Activated CD4-positive, alpha-beta T cell treated with anti-CD3 and anti-CD28 coated beads, Interleukin-2, amount 10 ng/mL, durations not matched to agents 24 days and 14 days (primary cell): ENCODE measurements around the gene SLC30A4. TPM values are rescaled to one million over a fixed set of nuclear protein-coding genes. Genes with fewer than 3 reads are reported as not detected.
"Not testable (repeated sequence)": the region's sequence is repeated elsewhere in the genome, so short reads cannot be mapped to it uniquely, and the experiment has no call there.

Source experiments
- DNase-seq: peaks from one replicate; pipeline ENCODE4 v3.0.0; 2022
- H3K27ac Mint-ChIP-seq: one replicate; pipeline ENCODE4 v1.8.0; 2022; ENCODE audit warnings: mild to moderate bottlenecking, mixed read lengths
- H3K27me3 Mint-ChIP-seq: one replicate; pipeline ENCODE4 v1.8.0; 2022; ENCODE audit warnings: mixed read lengths
- H3K36me3 Mint-ChIP-seq: one replicate; pipeline ENCODE4 v1.8.0; 2022; ENCODE audit warnings: low read depth, mild to moderate bottlenecking, mixed read lengths
- H3K4me1 Mint-ChIP-seq: one replicate; pipeline ENCODE4 v1.8.0; 2021; ENCODE audit warnings: mixed read lengths
- H3K4me3 Mint-ChIP-seq: one replicate; pipeline ENCODE4 v1.8.0; 2022; ENCODE audit warnings: mild to moderate bottlenecking, moderate library complexity, mixed read lengths
- H3K9me3 Mint-ChIP-seq: one replicate; pipeline ENCODE4 v1.8.0; 2021; ENCODE audit warnings: mixed read lengths
- intact Hi-C: fragments of 100-400 bp; cut with micrococcal nuclease; formaldehyde crosslinking; loops from one replicate; pipeline ENCODE4 v1.15.1; 2023
- total RNA-seq: library from RNA; stranded (reverse); gene quantifications from 2 replicates; pipeline ENCODE4 v1.2.3, GENCODE V29; 2022

The SLC30A4 gene
- total RNA-seq, 1 donor from 2014 or later: 1.2 TPM

GRCh38 chr15:45534821-45535220, 12.3 kb upstream of the SLC30A4 start:
- no peak overlapping the region for H3K4me3 Mint-ChIP-seq
- no peaks in the 10 kb centered on the region for H3K36me3 Mint-ChIP-seq
- H3K27me3 Mint-ChIP-seq: peaks cover 20% of the 10 kb centered on the region
- intact Hi-C loops: no loop called here
- no peaks in the 10 kb centered on the region for H3K4me1 Mint-ChIP-seq
- no peak overlapping the region for H3K27ac Mint-ChIP-seq
- H3K9me3 Mint-ChIP-seq: no peaks in the 10 kb centered on the region
- no peak for DNase-seq

DNA sequence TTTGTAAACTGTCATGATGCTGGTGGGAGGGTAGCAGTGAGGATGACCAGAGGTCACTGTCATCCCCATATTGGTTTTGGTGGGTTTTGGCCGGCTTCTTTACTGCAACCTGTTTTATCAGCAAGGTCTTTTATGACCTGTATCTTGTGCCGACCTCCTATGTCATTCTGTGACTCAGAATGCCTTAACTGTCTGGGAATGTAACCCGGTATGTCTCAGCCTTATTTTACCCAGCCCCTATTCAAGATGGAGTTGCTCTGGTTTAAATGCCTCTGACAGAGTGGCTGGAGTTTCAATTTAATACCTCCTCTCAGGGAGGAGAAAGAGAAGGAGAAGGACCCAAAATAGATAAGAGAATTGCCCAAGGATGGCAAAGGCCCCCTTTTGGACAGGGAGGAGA, 10.3 kb upstream of the SLC30A4 start:
- intact Hi-C loops, H3K9me3 Mint-ChIP-seq, H3K27ac Mint-ChIP-seq, H3K36me3 Mint-ChIP-seq, H3K4me1 Mint-ChIP-seq, DNase-seq, H3K4me3 Mint-ChIP-seq: not testable (repeated sequence)
- peaks cover 25% of the 10 kb centered on the region for H3K27me3 Mint-ChIP-seq

GRCh38 chr15:45529613-45530012, 7.1 kb upstream of the SLC30A4 start:
- Mint-ChIP-seq H3K4me3 (no peak overlapping the region), H3K27me3 (peaks cover 28% of the 10 kb centered on the region), H3K36me3 (no peaks in the 10 kb centered on the region), H3K9me3 (no peaks in the 10 kb centered on the region), H3K27ac (no peak overlapping the region), H3K4me1 (no peaks in the 10 kb centered on the region)
- intact Hi-C loops: no loop called here
- DNase-seq: no peak

DNA sequence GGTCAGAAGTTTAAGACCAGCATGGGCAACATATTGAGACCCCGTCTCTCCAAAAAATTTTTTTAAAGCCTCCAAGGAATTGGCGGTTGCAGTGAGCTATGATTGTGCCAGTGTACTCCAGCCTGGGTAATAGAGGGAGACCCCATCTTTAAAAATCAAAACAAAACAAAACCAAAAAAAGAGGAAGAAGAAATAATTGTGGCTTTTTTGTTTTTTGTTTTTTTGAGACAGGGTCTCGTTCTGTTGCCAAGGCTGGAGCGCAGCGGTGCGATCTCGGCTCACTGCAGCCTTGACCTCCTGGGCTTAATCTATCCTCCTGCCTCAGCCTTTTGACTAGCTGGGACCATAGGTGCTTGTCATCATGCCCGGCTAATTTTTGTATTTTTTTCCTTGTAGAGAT, 4.5 kb upstream of the SLC30A4 start:
- H3K4me3 Mint-ChIP-seq: no peak overlapping the region
- no peak overlapping the region for H3K27ac Mint-ChIP-seq
- H3K27me3 Mint-ChIP-seq: peaks cover 37% of the 10 kb centered on the region
- no peak for DNase-seq
- H3K36me3 Mint-ChIP-seq: no peaks in the 10 kb centered on the region
- intact Hi-C loops: no loop called here
- no peaks in the 10 kb centered on the region for H3K9me3 Mint-ChIP-seq
- peaks cover 5% of the 10 kb centered on the region for H3K4me1 Mint-ChIP-seq

- Mint-ChIP-seq H3K4me1 (peaks cover 19% of the 10 kb centered on the region), H3K4me3 (peak overlapping the region; percentile 84), H3K27me3 (peaks cover 25% of the 10 kb centered on the region), H3K27ac (peak overlapping the region; percentile 72), H3K36me3 (no peaks in the 10 kb centered on the region), H3K9me3 (no peaks in the 10 kb centered on the region)
- intact Hi-C loops: loop anchor here (2.0 to 5.0 kb wide), 3 partner anchors 64 to 116 kb away; partner anchors contain the start of gene BLOC1S6
- no peak for DNase-seq
These were observed 558 bp upstream of the SLC30A4 start for GRCh38 chr15:45523166-45523460.

DNA sequence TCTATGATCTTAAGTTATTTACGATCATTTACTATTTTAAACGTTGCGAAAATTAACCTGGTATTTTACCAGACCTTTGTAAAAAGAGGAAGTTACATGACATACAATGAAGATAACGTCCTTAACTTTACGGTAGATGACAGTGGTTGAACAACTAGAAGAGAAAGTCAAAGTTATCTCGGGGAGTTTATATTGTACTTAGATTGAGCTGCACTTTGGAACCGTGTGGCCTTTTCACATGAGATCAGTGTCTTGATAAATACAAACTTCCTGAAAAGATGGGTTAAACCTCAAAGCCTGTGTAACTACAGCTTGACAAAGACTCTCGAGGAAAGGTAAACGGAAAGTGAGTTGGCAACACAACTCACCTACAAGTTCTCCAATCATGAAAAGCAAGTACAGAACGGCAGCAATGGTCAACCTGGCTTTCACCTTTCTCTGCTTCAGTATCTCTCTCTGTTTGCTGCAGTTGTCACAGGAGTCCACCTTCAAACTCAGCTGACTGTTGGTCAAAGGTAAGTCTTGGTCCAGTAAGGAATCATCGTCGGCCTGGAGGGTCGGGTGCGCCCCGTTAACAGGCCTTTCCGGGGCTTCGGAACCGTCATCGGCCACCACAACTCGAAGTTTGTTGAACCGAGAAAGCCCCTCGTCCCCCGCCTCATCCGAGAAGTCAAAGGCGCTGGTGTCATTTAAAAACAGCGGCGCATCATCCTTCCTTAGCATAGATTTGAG, 793 bp downstream of the SLC30A4 start:
- H3K27ac Mint-ChIP-seq: peak overlapping the region; percentile 34
- intact Hi-C loops: loop anchor here (2.0 to 5.0 kb wide), 3 partner anchors 65 to 117 kb away; partner anchors contain the start of gene BLOC1S6
- DNase-seq: peak; percentile 69
- H3K4me1 Mint-ChIP-seq: peaks cover 19% of the 10 kb centered on the region
- no peaks in the 10 kb centered on the region for H3K36me3 Mint-ChIP-seq
- H3K27me3 Mint-ChIP-seq: peaks cover 25% of the 10 kb centered on the region
- H3K9me3 Mint-ChIP-seq: no peaks in the 10 kb centered on the region
- peak overlapping the region; percentile 85 for H3K4me3 Mint-ChIP-seq

- DNase-seq: no peak
- Mint-ChIP-seq H3K9me3 (no peaks in the 10 kb centered on the region), H3K27ac (no peak overlapping the region), H3K27me3 (no peaks in the 10 kb centered on the region), H3K36me3 (no peaks in the 10 kb centered on the region), H3K4me1 (no peaks in the 10 kb centered on the region), H3K4me3 (no peak overlapping the region)
- intact Hi-C loops: no loop called here
These were observed 11.7 kb downstream of the SLC30A4 start for GRCh38 chr15:45510758-45511280.

DNA sequence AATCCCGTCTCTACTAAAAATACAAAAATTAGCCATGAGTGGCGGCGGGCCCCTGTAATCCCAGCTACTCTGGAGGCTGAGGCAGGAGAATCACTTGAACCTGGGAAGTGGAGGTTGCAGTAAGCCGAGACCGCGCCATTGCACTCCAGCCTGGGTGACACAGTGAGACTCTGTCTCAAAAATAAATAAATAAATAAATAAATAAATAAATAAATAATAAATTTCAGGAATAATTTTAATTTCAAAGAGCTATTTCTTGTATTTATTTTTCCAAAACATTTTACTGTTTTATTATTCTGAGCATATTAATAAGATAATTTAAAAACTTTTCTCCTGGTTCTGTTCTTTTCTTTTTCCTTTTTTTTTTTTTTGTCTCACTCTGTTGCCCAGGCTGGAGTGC, 15.4 kb downstream of the SLC30A4 start:
- H3K36me3 Mint-ChIP-seq, H3K4me3 Mint-ChIP-seq, intact Hi-C loops, DNase-seq, H3K27me3 Mint-ChIP-seq, H3K9me3 Mint-ChIP-seq, H3K4me1 Mint-ChIP-seq, H3K27ac Mint-ChIP-seq: not testable (repeated sequence)

GRCh38 chr15:45499426-45499825, 23.1 kb downstream of the SLC30A4 start:
- no peaks in the 10 kb centered on the region for H3K36me3 Mint-ChIP-seq
- no peak overlapping the region for H3K4me3 Mint-ChIP-seq
- H3K4me1 Mint-ChIP-seq: no peaks in the 10 kb centered on the region
- intact Hi-C loops: no loop called here
- DNase-seq: peak; percentile 28
- no peaks in the 10 kb centered on the region for H3K9me3 Mint-ChIP-seq
- no peak overlapping the region for H3K27ac Mint-ChIP-seq
- no peaks in the 10 kb centered on the region for H3K27me3 Mint-ChIP-seq

DNA sequence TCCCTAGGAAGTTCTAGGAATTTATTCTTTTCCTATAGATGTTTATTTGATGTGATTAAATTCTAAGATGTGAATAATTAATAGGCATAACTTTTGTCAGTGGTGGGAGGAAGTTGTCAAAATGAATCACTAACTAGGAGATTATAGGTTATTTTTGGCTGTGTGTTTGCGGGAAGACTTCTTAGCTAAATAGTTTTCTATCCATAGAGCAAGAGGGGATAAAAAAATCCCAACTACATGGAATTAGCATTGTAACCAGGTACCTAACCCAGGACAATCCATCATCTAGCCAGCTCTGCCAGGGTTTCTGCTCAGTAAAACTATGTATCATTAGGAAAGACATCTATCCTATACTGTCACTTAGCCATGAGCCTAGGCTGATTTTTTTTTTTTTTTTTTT, 23.9 kb downstream of the SLC30A4 start:
- Mint-ChIP-seq H3K27ac (no peak overlapping the region), H3K9me3 (no peaks in the 10 kb centered on the region), H3K36me3 (no peaks in the 10 kb centered on the region), H3K4me3 (no peak overlapping the region), H3K4me1 (no peaks in the 10 kb centered on the region), H3K27me3 (no peaks in the 10 kb centered on the region)
- DNase-seq: no peak
- intact Hi-C loops: no loop called here

- Mint-ChIP-seq H3K27me3 (no peaks in the 10 kb centered on the region), H3K9me3 (no peaks in the 10 kb centered on the region), H3K4me3 (no peak overlapping the region)
These were observed 25.3 kb downstream of the SLC30A4 start for GRCh38 chr15:45497261-45497660.

DNA sequence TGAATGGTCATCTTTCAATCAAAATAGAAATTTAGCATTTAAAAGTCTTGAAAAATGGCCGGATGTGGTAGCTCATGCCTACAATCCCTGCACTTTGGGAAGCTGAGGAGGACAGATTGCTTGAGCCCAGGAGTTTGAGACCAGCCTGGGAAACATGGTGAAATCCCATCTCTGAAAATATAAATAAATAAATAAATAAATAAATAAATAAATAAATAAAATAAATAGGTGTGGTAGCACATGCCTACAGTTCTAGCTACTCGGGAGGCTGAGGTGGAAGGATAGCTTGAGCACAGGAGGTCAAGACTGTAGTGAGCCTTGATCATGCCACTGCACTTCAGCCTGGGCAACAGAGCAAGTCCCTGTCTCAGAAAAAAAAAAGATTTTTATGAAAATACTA, 25.9 kb downstream of the SLC30A4 start:
- Mint-ChIP-seq H3K27ac (no peak overlapping the region), H3K27me3 (no peaks in the 10 kb centered on the region), H3K9me3 (no peaks in the 10 kb centered on the region), H3K4me3 (no peak overlapping the region), H3K36me3 (no peaks in the 10 kb centered on the region), H3K4me1 (no peaks in the 10 kb centered on the region)
- DNase-seq: no peak
- intact Hi-C loops: no loop called here

More at GRCh38 chr15:45497261-45497660, 25.3 kb downstream of the SLC30A4 start:
- no peaks in the 10 kb centered on the region for H3K4me1 Mint-ChIP-seq
- DNase-seq: no peak
- no peak overlapping the region for H3K27ac Mint-ChIP-seq
- intact Hi-C loops: no loop called here
- H3K36me3 Mint-ChIP-seq: no peaks in the 10 kb centered on the region

- H3K9me3 Mint-ChIP-seq: no peaks in the 10 kb centered on the region
- H3K4me3 Mint-ChIP-seq: no peak overlapping the region
- H3K27me3 Mint-ChIP-seq: no peaks in the 10 kb centered on the region
- no peaks in the 10 kb centered on the region for H3K4me1 Mint-ChIP-seq
- H3K36me3 Mint-ChIP-seq: no peaks in the 10 kb centered on the region
- no peak for DNase-seq
- H3K27ac Mint-ChIP-seq: no peak overlapping the region
- intact Hi-C loops: no loop called here
These were observed 27.0 kb downstream of the SLC30A4 start for GRCh38 chr15:45495588-45495987.

GRCh38 chr15:45489690-45490238, 32.8 kb downstream of the SLC30A4 start:
- H3K4me1 Mint-ChIP-seq: no peaks in the 10 kb centered on the region
- DNase-seq: no peak
- H3K27ac Mint-ChIP-seq: no peak overlapping the region
- no peaks in the 10 kb centered on the region for H3K27me3 Mint-ChIP-seq
- intact Hi-C loops: no loop called here
- H3K9me3 Mint-ChIP-seq: no peaks in the 10 kb centered on the region
- H3K4me3 Mint-ChIP-seq: no peak overlapping the region
- no peaks in the 10 kb centered on the region for H3K36me3 Mint-ChIP-seq

DNA sequence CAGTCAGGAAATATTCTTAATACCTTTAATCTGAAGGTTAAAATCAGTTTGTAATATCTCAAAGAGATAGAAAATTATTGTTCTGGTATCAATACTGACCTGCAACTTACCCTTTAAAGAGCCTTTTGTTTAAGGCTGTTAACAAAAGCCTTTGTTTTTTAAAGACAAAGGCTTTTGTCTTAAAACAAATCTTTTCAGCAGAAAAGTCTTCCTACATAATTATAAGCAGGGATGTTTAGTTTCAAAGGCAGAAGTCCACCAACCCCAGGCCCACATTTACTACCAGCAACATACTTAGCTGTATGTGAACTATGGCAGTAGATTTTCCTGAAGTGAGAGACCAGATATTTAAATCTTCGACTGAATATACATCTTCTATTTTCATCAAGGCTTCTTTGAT, 36.2 kb downstream of the SLC30A4 start:
- no peaks in the 10 kb centered on the region for H3K36me3 Mint-ChIP-seq
- intact Hi-C loops: no loop called here
- H3K4me3 Mint-ChIP-seq: no peak overlapping the region
- no peak for DNase-seq
- no peaks in the 10 kb centered on the region for H3K9me3 Mint-ChIP-seq
- no peaks in the 10 kb centered on the region for H3K27me3 Mint-ChIP-seq
- no peaks in the 10 kb centered on the region for H3K4me1 Mint-ChIP-seq
- H3K27ac Mint-ChIP-seq: no peak overlapping the region
